Fibroblast of lung (primary cell): ENCODE data around the gene NLRC5.

Experiments used
- CTCF ChIP-seq, 2 donors: IDR thresholded peaks in 1 of 2; conservative IDR thresholded peaks in 1 of 2; 1 replicate in 1 of 2; 2 replicates in 1 of 2; pipeline ENCODE4 v1.5.1; 2011 to 2012; ENCODE audit warnings: low read length in 2 of 2, control low read depth in 1 of 2, inconsistent platforms in 1 of 2, low read depth in 1 of 2, mild to moderate bottlenecking in 1 of 2
- EZH2 ChIP-seq: IDR thresholded peaks from 2 replicates; pipeline ENCODE4 v1.5.1; 2012; ENCODE audit warnings: low read length, control low read depth, mild to moderate bottlenecking; ENCODE audit errors: missing control alignments

GRCh38 chr16:56947604-56947995 lies 41.8 kb upstream of the NLRC5 start:
- no peak for TF ChIP-seq CTCF (conservative IDR thresholded peaks at IDR 0.05 in 1 of 2, IDR thresholded peaks at IDR 0.05 in 1 of 2; ENCODE audit: low read depth in 1 of 2, low read length in 2 of 2)
- no peak for TF ChIP-seq EZH2
